GM11168 (cell line): ENCODE results near the gene SNUPN.
"Not testable (repeated sequence)": the region's sequence is repeated elsewhere in the genome, so short reads cannot be mapped to it uniquely, and the experiment has no call there.

Experiments
- in situ Hi-C: fragments of 300-500 bp; cut with MboI; formaldehyde crosslinking; loops from one replicate; pipeline ENCODE4 v1.12.0; 2022; ENCODE audit warnings: low sequenced_read_pairs; ENCODE audit not compliant: unreplicated experiment

The SNUPN gene

DNA sequence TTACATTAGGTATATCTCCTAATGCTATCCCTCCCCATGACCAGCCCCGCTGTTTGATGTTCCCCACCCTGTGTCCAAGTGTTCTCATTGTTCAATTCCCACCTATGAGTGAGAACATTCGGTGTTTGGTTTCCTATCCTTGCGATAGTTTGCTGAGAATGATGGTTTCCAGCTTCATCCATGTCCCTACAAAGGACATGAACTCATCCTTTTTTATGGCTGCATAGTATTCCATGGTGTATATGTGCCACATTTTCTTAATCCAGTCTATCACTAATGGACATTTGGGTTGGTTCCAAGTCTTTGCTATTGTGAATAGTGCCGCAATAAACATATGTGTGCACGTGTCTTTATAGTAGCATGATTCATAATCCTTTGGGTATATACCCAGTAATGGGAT is 39.1 kb downstream of the SNUPN start:
- in situ Hi-C loops: not testable (repeated sequence)

DNA sequence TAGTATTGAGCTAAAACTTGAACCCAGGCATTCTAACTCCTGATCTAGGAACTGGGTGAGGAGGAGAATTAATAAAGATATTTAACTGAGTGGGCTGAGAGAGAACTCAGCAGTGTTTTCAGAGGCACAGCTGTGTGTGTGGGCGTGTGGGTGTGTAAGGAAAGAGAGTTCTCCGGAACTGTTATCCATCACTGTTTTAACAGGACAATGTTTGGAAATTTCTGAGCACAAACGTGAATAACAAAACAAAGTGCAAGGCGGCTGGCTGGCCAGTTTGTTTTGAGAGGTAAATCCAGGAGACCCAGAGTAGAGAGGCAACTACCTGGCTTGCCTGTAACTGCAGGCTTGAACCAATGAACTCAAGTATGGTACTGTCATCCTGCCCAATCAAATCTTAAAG is 41.4 kb downstream of the SNUPN start:
- in situ Hi-C loops: no loop called here

DNA sequence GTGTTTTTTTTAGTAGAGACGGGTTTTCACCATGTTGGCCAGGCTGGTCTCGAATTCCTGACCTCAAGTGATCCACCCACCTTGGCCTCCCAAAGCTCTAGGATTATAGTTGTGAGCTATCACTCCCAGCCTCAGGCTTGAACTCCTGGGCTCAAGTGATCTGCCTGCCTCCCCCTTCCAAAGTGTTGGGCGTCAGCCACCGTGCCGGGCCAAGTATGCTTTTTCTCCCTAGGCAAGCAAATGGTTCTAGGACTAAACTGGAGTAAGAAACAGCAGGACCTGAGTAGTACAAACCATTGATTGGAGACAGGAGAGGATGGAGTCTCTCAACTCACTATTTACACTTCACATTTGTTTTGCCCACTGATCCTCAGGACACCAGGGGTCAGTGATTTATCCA is 41.8 kb downstream of the SNUPN start:
- in situ Hi-C loops: no loop called here

DNA sequence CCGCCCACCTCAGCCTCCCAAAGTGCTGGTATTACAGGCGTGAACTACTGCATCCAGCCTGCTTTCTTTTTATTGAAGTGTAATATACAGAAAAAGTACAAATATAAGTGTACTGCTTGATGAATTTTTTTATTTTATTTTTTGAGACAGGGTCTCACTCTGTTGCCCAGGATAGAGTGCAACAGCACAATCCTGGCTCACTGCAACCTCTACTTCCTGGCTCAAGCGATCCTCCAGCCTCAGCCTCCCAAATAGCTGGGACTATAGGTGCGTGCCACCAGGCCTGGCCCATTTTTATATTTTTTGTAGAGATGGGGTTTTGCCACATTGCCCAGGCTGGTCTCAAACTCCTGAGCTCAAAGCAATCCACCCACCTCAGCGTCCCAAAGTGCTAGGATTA is 42.6 kb downstream of the SNUPN start:
- in situ Hi-C loops: not testable (repeated sequence)

DNA sequence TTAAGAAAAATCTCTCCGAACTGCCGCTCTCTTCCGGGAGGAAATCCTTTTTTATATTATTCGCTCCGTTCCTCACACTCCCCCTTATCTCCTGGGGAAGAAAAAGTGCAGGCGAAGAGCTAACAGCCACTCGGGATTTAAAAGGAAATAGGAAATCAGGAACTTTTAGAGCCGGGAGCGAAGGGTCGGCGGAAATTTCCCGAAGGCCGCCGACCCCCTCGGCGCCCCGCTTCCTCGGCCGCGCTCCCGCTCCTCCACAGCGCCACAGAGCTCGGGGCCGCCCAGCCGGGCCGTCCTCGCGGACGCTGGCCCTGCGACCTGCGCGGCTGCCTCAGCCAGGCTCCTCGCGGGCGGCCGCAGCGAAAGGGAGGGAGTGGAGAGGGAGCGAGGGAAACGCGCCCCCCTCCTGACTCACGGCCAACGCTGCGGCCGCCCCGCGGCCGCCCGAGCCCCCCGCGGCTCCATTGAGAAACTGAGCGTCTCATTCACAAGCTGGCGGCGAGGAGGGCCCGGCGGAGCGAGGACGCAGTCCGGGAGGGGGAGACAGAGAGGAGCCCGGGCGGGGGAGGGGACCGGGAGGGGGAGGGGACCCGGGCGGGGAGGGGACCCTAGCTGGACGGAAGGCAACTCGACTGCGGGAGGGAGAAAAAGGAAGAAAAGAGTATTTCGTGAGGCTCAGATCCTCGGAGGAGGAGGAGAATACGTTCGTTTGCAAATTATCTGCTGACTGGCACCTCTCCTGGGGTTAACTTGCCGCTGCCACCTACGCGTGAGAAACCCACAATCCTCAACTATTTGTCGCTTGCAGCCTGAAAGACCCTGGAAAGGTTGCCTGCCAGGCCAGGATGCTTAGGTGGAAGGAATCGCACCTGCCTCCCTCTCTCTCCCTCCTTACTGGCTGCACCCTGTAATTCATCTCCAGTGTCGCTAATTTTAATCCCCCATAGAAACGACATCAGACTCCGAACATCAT is 46.3 kb downstream of the SNUPN start, which contains the start of gene PTPN9:
Gene PTPN9, minus strand, starts transcription at position 368 of the 973 bp plus-strand sequence. CDS start 539 bp downstream, outside the sequence.
- in situ Hi-C loops: no loop called here

DNA sequence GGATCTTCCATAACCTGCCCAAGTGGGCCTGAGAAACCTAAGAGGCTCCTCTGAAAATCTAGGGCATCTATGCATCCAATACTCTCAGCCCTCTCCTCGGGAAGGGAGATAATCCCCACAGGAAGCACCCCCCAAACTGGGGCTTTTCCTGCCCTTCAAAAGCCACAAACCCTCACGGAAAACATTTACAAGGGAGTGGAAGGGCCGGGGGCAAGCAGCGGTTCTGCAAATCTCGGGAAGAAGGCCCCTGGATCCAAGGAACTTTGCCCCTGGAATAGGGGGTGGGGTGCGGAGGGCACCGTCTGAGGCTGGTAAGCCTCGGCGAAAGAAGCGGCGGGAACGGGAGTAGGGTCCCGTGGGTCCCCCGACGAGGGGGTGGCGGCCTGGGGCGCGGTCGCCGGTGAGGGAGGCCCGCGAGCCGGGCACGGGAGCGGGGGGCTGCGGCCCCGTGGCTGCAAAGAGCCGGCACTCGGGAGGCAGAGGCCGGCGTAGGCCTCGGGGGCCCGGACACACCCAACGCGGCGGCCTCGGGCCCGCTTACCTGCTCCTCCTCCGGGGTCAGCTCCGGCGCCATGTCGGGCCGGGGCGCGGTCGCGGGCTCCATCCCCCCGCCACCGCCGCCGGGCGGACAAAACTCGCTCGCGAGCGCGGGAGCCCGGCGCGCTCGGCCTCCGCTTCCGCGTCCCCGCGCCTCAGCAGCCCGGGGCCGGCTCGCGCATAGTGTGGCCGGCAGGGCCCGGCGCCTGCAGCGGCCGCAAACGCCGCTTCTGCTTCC is 47.2 kb downstream of the SNUPN start:
- in situ Hi-C loops: no loop called here

DNA sequence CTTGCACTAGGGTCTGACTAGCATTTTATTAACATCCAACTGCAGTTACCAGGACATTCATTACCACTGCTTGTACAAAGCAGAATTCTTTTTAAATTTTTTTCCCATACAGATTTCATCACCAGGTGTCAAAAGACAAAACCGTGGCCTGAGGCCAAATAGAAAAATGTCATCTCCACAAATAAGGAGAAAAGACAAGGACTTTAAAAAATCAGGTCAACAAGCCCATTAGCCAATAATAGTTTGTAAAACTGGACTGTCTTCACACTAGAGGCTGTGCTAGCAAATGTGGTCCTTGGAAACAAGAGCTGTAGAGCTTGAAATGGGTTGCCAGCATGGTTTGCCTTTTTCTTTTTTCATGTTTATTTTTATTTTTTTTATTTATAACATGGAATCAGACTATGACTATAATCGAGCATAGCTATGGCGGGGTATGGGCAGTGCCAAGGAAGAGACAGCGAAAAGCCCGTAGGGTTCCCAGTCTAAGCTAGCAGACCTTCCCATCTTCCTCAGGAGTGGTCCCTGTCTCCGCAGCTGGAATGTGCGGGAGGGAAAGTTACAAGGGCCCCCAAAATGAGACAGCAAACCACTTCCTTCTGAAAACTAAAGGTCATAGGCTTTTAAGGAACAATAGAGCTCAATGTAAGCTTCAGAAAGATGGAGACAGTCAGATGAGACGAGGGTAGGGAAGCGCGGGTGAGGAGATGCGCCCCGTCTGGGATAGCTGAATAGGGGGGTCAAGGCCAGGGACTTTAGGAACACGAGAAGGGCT is 47.9 kb downstream of the SNUPN start:
- in situ Hi-C loops: no loop called here

DNA sequence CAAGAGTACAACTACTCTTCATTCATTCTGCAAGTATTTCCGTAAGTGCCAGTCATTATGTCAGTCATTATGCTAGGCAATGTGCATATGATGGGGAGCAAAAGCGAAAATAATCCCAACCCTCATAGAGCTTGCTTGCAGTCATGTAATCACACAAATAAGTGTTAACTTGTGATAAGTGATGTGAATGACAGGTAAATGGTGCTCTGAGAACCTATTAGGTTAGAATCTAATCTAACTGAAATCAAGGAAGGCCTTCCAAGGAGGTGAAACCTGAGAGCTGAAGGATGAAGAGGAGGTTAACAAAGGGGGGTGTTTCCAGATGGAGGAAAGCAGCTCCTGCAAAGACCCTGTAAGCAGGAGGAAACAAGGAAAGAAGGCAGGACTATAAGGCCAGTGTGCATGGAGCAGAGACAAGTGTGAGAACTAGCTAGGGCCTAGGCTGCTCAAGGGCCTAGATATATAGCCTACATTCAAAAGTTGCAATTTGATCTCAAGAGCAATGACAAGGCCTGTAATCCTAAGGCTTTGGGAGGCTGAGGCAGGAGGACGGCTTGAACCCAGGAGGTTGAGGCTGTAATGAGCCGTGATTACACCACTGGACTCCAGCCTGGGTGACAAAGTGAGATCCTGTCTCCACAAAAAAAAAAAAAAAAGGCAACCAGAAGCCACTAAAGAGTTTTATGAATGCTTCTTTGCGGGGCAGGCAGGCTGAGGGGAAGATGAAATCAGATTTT is 51.7 kb downstream of the SNUPN start:
- in situ Hi-C loops: no loop called here

DNA sequence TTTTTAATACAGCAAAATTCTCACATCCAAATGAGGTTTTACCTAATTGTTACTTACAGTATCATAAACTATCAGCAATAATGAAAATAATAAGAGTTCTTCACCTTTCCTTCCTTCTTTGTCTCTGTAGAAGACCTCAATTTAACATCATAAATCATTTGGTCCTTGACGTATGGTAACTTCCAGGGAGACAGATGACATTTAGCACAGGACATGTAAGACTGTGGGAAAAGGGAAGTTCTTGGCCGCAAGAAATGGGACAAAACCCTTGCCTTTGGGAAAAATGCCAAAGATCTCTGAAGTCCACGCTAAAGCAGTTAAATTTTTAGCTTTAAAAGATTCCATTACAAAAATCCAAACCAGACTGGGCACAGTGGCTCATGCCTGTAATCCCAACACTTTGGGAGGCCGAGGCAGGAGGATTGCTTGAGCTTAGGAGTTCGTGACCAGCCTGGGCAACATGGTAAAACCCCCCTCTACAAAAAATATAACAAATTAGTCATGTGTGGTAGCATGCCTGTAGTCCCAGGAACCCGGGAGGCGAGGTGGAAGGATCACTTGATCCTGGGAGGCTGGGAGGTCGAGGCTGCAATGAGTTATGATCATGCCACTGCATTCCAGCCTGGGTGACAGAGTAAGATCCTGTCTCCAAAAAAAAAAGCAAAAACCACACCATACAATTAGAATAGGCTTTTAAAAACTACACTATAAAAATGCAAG is 55.2 kb downstream of the SNUPN start:
- in situ Hi-C loops: no loop called here

DNA sequence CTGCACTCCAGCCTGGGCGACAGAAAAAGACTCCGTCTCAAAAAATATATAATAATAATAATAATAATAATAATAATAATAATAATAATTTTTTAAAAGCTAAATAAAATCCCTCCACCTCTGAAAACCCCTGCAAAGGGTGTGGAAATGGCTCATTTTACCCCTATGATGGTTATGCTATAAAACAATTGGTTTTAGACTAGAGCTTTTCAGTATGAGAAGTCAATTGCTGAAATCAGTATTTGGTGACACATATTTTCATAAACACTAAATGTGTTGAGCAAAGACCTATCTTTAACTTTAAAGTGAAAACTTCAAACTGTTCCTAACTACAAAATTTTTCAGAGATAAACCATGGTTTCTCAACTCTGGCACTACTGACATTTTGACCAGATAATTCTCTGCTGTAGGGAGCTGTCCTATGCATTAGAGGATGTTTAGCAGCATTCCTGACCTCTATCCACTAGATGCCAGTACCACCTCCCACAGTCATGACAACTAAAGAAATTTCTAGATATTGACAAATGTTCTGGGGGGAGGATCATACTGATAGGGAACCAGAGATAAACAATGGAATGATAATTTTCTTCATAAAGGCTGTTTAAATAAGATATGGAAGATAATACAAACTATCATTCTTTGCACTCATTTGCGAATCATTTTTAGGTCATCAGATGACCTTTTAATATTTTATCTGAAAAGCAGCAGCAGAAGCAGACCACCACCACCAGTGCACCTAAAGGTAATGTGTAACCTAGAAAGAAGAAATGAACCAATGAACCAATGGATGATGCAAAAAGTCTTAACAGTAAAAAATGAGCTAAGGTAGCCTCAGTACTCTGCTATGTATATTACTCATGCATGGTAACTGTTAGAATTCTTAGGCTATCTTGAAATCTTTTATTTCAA is 60.2 kb downstream of the SNUPN start:
- in situ Hi-C loops: no loop called here

DNA sequence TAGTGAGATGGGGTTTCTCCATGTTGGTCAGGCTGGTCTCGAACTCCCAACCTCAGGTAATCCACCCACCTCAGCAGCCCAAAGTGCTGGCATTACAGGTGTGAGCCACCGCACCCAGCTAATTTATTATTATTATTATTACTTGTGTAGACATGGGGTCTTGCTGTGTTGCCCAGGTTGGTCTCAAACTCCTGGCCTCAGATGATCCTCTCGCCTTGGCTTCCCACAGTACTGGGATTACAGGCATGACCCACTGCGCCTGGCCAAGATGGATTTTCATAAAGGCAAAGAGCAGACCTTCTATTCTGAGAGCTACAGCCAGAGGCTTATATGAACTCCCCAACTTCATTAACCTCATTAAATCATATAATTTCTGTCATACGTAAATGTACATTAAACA is 63.6 kb downstream of the SNUPN start:
- in situ Hi-C loops: no loop called here

DNA sequence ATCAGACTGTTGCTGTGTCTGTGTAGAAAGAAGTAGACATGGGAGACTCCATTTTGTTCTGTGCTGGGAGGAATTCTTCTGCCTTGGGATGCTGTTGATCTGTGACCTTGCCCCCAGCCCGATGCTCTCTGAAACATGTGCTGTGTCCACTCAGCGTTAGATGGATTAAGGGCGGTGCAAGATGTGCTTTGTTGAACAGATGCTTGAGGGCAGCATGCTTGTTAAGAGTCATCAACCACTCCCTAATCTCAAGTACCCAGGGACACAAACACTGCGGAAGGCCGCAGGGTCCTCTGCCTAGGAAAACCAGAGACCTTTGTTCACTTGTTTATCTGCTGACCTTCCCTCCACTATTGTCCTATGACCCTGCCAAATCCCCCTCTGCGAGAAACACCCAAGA is 66.2 kb downstream of the SNUPN start:
- in situ Hi-C loops: not testable (repeated sequence)

DNA sequence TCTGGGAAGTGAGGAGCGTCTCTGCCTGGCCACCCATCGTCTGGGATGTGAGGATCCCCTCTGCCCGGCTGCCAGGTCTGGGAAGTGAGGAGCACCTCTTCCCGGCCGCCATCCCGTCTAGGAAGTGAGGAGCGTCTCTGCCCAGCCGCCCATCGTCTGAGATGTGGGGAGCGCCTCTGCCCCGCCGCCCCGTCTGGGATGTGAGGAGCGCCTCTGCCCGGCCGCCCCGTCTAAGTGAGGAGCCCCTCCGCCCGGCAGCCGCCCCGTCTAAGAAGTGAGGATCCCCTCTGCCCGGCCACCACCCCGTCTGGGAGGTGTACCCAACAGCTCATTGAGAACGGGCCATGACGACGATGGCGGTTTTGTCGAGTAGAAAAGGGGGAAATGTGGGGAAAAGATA is 66.6 kb downstream of the SNUPN start:
- in situ Hi-C loops: not testable (repeated sequence)

DNA sequence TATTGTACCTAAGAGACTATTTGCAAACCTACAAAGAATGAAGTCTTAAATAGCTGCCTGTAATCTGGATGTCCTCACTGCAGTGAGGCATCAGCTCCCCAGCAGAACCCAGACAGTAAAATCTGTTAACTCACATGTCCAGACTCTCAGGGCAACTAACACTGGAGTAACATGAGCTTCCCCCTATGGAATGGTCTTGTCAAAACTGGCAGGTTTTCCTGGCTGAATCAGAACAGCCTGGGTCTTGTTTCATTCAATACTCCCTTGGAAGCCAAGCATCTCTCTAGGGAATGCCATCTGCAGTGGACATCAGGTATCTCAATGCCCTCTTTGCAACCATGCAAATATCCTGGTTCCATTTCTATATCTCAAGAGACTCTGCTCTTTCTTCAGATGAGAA is 70.8 kb downstream of the SNUPN start:
- in situ Hi-C loops: no loop called here

DNA sequence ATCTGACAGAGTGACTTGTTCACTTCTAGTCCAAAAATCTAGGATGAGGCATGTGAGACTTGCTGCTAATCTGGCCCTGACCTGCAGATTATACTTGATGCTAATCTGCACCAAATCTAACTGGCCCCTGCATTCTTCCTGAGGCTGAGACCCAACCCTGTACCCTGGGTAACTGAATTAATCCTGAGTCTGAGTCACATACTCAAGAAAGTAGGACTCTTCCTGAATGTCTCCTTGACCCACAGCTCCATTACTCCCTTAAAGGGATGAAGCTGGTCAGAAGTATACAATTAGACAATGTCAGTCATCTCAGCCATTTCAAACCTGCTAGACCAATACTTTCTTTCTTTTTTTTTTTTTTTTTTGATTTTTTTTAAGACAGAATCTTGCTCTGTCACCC is 71.9 kb downstream of the SNUPN start:
- in situ Hi-C loops: no loop called here

DNA sequence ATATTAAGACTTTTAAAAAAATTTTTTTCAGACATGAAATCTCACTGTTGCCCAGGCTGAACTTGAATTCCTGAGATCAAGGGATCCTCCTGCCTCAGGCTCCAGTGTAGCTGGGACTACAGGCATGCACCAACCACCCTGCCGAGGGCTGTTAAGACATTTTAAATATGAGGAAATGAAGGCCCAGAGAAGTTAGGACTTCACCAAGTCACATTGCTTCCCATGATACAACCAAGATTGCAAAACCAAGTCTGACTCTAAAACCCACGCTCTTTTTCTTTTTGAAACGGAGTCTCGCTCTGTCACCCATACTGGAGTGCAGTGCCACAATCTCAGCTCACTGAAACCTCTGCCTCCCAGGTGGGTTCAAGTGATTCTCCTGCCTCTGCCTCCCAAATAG is 74.4 kb downstream of the SNUPN start:
- in situ Hi-C loops: no loop called here
